Ramos (cell line): ENCODE results near the gene CALCA.
"Not testable (repeated sequence)": the region's sequence is repeated elsewhere in the genome, so short reads cannot be mapped to it uniquely, and the experiment has no call there.

Experiments
- in situ Hi-C: fragments of 300-500 bp; cut with MboI; formaldehyde crosslinking; loops from one replicate; pipeline ENCODE4 v1.14.3; 2022; ENCODE audit warnings: low sequenced_read_pairs; ENCODE audit not compliant: unreplicated experiment

Gene CALCA, protein sequence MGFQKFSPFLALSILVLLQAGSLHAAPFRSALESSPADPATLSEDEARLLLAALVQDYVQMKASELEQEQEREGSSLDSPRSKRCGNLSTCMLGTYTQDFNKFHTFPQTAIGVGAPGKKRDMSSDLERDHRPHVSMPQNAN

DNA sequence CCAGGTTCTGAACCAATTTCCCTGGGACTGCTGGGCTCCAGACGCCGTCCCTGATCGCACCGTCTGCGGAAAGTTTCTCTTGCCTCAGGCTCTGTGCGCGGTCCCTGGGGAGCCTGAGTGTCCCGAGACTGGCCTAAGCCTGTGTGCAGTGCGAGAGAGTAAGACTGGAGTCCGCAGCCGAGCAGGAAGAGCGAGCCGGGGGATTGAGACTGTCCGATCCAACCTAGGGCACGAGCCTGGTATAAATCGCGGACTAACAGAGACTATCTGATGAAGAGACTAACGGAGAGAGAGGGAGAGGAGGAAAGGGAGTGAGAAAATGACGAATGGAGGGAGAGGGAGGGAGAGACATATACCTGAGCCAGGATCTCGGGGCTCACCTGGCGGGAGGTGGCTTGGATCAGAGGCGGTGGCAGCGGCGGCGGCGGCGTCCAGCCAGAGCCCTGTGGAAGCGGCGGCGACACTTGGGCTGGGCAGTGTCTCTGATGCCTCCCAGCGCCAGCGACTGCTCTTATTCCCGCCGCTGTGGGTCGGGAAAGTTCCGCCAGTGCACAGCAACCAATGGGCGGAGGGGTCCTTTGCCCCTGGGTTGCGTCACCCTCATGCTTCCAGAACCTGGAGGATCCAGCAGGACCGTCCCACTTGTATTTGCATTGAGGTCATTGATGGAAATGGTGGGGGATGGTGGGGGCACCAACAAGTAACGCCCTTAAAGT lies at the start of gene CALCA:
Gene CALCA (minus strand): TSS at position 487 of the 716 bp plus-strand sequence. CDS start 1,159 bp downstream, outside the sequence.
- in situ Hi-C loops = no loop called here

DNA sequence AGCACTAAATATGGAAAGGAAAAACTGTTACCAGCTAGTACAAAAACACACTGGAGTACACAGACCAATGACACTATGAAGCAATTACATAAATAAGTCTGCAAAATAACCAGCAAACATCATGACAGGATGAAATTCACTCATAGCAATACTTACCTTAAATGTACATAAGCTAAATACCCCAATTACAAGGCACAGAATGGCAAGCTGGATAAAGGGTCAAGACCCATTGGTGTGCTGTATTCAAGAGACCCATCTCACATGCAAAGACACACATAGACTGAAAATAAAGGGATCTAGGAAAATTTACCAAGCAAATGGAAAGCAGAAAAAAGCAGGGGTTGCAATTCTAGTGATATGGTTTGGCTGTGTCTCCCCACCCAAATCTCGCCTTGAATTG lies 44.0 kb upstream of the CALCA start:
- in situ Hi-C loops = no loop called here

DNA sequence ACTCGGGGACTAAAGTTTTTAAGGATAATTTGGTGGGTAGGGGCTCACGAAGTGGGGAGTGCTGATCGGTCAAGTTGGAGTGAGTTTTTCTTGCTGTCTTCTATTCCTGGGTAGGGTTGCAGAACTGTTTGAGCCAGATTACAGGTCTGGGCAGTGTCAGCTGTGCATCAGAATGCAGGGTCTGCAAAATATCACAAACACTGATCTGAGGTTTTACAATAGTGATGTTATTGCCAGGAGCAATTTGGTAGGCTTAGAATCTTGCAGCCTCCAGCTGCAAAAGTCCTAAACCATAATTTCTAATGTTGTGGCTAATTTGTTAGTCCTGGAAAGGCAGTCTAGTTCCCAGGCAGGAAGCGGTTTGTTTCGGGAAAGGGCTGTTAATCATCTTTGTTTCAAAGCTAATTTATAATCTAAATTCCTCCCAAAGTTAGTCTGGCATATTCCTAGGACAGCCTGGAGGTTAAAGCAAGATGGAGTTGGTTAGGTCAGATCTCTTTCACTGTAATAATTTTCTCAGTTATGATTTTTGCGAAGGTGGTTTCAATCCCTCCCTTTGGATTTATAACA lies 39.7 kb upstream of the CALCA start:
- in situ Hi-C loops = no loop called here

DNA sequence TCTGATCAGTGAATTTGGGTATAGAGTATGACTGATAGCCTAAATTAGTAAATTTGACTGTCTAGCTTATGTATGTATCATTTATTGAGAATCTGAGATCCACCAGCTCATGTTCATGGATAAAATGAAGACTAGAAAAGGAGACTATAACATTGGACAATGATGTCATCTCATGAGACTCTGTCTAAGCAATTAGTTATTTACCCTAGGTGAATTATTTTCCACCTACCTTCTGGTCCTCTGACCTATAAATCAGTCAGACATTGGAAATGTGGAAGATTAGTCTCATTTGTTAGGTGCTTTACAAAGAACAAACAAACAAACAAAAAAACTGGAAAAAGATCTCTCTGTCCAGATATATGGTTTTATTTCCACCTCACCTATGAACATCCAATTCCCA lies 38.7 kb upstream of the CALCA start:
- in situ Hi-C loops = no loop called here

DNA sequence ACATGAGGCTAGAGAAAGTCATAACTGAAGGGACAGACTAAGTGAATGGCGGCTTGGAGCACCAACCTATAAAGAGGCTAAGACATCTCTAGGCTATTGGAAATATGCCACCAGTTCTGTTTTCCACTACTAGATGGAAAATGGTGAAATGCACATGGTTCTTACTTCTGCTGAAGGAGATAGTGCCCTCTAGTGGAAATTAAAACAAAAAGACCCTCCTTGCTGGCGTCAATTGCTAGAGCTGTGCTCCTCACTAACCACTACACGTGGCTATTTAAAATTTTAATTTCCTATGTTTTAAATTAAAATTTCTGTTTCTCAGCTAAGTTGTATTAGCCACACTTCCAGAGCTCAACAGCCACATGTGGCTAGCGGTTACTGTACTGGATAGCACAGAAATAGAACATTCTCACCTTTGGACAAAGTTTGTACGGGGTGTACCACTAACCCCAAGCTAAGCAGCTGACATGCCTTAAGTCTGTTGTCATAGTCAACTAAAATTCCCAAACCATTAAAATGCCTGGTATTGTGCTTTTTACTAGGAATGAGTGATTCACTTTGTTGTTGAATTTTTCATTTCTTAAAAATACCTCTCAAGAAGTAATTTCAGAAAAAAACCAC lies 34.1 kb upstream of the CALCA start:
- in situ Hi-C loops = no loop called here

DNA sequence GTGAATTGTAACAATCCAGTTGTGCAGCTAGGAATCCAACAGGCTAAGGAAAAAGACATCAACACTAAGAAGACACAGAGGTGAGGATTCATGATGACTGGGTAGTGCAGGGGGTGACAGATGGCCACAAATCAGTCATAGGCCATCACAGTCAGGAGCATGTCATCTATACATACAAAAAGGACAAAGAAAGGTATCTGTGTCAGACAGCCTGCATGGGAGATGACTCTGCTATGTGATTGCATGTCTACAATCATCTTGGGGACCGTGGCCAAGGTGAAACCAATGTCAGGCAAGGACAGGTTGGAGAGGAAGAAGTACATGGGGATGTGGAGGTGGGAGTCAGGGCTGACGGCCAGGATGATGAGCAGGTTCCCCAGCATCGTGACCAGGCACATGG lies 16.0 kb upstream of the CALCA start:
- in situ Hi-C loops = not testable (repeated sequence)

DNA sequence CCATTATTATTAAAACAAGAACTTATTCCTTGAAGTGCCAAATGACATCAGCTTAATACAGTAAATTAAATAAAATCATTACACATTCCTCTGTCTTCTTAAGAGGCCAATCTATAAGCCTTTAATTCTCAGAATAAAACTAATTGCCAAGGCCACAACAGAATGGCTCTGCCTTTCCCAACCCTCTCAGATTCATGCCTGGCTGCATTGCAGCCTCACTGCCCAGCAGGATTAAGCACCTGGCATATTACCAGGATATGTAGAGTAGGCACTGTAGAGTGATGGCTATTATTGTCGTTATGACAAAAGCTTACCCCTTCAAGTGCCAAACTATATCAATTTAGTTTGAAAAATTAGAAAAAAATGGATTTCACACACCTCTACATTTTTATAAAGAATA lies 9.4 kb upstream of the CALCA start:
- in situ Hi-C loops = no loop called here

DNA sequence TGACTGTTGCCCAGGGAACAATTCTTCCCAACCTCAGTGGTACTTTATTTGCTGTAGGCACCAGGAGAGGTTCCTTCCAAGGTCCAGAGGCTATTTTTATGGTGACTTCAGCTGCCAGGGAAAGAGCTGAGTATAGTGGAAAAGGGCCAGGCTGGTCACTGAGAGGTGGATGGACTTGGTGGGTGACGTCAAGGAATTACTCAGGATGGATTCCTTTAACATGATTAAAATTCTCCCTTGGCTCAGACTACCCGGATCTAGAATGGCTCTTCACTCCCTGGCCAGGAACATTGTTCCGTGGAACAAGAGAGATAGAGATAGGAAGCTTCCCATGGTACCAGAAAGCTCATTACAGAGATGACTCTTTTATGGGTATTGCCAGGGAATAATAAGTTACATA lies 8.7 kb upstream of the CALCA start:
- in situ Hi-C loops = no loop called here

DNA sequence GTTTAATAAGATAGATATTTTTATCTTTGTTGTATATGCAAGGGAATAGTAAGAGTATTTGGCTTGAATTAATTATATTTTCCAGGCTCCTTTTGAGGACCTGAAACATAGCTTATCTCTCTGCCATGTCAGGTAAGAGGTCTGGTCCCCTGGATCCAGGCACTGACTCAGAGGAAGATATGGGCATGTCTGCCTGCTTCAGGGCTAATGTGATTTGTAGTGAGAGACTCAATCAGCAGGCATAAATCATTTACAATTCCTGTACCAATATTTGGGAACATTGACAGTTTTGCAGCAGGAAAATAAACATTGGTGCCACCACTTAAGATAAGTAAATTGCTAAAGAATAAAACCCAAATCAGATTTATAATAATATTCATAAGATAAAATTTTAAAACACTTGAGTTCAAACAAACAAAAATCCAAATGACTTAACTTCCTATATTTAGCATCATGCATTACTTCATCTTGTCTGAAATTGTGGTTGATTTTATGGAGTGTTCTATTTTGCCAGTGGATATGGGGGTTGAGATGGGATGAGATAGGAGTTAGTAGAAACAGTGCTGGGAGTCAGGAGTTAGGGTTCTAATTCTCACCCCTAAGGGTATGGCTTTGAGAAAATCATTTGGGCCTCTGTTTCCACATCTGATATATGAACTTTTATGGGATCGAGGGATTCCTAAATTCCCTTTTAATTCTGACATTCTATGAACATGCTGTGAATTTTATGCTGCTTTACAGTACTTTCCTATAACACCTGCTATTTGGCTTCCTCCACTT lies 5.1 kb upstream of the CALCA start:
- in situ Hi-C loops = no loop called here

DNA sequence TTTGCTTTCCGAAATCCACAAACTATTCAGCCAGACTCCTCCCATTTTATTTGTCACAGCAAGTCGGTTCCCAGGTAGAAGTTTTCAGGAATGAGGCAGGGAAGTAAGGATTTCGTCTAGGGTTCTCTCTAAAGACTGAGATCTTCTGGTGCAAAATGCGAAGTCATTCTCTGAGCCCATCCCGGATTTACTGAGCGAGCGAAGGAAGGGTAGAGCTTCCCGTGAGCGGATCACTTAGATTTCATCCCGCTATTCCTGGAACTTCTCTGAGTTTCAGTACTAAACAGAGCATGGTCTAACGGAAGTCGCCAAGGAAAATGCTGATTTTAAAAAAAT lies 3.1 kb upstream of the CALCA start:
- in situ Hi-C loops = no loop called here

DNA sequence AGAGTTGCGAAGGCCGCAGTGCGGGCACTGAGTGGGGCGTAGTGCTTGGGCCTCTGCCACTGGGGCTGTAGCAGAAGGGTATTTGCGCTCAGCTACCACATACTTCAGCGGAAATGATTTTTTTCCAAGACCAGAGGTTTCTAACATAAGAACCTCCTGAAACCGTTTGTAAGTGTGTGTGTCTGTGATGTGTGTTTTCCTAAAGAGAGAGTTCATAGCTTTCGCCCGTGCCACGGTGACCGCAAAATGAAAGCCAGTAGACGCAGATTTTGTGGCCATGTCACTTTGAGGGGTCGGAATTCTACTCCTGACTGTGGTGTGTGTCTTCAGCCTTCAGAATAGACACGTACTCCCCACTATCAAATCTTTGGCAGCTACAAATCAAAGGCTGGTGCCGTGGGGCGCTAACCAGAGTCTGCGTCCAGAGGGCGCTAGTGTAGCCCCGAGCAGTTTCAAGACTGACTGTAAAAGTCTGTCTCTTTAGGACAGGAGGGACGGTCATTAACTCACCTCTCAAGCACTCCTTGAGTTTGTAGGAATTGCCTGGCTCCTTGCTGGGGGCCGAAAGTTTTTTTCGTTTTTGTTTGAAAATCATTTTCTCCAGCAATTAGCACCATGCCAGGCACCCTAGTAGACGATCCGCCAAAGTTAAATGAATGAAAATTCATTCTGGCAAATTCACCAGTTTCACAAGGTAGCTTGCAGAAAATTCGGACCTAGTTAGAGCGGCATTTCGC lies 2.5 kb upstream of the CALCA start:
- in situ Hi-C loops = no loop called here

DNA sequence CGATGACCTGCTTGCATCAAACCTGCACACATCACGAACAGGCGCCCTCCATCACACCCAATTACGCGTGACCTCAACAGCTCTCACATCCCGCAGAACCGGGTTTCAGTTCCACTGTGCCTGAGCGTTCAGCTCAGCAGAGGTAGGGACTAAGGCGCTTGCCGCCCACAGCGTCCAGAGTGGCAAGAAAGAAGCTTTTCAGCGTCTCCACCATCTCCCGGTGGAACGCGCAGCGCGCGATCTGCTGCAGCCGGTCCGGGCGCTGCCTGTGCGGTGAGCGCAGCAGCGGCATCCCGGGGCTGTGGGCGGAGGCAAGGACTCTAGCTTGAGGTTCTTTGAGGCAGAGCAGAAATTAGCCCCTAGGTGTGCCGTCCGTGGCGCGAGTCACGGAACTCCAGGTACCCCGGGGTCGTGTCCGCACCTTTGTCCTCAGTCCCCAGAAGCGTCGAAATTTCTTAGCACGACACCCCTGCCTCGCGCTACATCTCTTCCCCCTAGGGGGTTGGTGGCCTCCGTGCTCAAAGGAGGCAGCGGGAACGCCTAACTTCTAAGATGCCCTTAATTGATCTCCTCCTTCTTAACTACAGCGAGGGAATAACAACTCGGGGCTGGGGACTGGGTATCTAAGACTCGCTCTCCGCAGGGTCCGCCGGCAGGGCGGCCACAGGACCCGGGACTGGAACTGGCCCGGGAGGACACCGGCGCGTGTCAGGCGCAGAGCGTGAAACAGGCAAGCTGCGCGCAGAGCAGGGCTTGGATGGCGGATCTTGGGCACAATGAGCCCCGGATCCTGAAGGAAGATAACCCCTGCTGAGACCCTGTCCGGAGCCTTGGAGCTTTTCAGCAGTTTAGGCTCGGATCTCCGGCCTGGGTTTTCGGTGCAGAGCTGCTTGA lies 1.7 kb upstream of the CALCA start:
- in situ Hi-C loops = no loop called here

DNA sequence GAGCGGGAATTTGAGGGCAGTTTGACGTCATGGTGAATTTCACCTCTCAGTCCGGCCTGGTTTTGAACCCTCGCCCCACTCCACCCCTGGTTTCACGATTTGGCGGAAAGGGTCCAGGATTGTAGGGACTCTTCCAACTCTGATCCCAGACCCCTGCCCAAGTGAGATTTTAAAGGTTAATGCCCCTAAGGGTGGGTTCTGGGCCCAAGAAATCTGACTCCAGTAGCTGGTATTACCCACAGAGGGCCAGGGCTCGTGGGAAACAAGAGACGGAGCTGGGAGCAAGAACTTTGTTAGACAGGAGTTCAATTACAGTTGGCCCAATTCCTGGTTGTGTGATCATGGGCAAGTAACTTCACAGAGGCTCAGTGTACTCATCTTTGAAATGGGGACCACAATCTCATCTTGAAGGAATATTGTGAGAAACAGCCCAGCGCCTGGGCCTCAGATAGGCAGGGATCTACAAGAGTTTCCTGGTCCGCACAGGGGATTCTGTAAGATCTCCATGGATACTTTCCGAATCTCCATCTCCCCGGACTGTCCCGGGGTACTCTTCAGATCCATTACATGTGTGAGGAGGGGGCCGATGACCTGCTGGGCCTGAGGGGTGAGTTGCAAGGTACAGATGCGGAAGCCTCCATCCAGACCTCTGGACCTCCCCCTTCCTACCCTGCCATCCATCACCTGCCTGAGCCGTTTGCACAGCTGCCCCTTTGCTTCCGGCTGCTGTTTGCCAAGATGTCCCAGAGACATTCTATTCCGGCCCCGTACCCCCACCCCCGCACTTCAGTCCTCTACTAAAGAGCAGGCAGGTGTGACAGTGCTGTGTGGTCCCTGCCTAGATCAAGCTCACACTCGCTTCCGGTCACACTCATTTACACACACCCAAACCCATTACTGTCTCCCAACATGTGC lies 687 bp upstream of the CALCA start:
- in situ Hi-C loops = no loop called here

DNA sequence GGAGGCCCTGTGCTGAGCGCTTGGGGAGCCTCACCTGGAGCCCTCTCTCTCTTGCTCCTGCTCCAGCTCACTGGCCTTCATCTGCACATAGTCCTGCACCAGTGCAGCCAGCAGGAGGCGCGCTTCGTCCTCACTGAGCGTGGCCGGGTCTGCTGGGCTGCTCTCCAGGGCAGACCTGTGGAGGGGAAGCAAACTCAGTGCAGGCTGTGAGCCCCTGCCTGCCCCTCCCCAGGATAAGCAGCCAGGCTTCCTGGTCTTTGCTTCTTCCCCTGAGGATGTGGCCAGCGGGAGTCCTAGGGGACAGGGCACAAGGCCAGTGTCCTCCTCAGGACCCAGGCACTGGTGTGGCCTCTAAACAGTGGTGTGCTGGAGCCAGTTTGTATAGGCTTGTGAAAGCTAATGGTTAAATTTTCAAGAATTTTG lies 2.2 kb downstream of the CALCA start:
- in situ Hi-C loops = no loop called here

DNA sequence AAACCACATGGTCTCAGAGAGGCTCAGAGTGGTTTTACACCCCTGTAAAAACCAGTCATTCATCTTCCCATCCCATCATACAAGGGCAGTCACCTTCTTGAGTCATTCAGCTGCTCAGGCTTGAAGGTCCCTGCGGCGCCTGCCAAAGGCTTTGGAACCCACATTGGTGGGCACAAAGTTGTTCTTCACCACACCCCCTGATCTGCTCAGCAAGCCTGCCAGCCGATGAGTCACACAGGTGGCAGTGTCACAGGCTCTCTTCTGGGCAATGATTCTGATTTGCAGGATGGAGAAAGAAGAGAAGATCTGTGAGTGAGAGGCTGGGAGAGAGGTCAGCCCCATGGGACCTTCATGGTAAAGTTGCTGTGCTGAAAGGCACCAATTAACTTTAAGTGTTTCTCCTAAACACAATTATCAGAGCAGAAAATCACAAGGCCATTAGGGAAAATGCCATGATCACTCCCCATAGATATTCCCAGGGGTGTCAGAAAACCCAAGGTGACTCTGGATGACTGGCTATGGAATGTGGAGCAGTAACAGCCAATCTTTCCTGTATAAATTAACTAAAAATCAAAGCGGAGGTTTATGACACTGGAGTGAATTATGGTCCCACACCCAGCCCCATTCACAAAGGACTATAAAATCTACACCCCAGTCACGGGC lies 4.4 kb downstream of the CALCA start:
- in situ Hi-C loops = no loop called here

DNA sequence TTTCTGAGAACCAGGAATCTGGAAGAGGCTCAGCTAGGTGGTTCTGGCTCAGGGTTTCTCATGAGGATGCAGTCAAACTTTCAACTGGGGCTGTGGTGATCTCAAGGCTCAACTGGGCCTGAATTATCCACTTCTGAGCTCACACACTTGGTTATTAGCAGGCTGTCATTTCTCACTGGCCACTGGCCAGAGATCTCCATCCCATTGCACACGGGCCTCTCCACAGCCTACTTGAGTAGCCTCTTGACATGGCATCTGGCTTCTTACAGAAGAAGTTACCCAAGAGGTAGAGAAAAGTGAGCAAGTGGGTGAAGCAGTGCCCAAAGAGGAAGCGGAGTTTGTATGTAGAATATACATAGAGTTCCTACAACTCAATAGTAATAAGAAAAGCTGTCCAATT lies 16.0 kb downstream of the CALCA start:
- in situ Hi-C loops = no loop called here

DNA sequence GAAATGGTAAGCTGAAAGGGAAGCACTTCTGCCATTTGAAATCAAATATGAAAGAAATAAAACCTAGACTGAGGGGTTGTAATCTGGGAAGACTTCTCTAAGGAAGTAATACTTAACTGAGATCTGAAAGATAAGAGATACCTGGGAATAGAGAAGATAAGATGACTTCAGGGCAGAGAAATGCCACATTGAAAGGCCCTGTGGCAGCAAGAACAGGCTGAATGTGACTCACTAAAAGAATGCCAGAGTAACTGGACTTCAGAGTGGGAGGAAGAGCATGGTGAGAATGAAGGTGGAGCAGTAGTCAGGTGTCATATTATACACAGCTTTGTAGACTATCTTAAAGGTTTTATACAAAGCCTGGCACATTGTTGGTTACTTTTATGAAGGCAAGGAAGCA lies 17.6 kb downstream of the CALCA start:
- in situ Hi-C loops = no loop called here

DNA sequence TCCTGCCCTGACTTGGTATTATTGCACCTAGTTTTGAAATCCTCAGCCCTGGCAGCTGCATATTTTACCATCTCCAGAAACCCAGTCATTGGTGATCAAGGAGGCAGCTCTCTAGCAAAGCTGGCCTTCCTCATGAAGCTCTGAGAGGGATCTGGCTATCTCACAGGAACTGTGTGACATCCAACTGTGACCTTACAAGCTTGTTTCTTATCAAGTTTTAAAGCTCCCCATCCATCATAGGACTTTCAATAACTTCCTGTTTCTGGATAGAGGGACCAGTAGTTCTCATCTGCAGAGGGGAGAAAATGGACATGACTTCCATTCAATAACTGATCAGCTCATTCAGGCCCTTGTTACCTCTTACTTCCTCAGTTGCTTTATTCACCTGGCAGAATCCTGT lies 18.2 kb downstream of the CALCA start:
- in situ Hi-C loops = no loop called here
